GM12878 (cell line): ENCODE measurements around the gene KIRREL3. TPM values are rescaled to one million over a fixed set of nuclear protein-coding genes. Genes with fewer than 3 reads are reported as not detected.

Source experiments
- ATAC-seq: fragments of 200-7000 bp; cut with Tn5 transposase; 3 replicates; pipeline ENCODE4 v1.9.1; 2020; ENCODE audit warnings: mild to moderate bottlenecking, moderate library complexity
- BruUV-seq: library from RNA; stranded (reverse); fragments of 400-500 nt; replicated peaks from 2 replicates; lab custom pipeline; 2021; lab: Mats Ljungman, UMichigan
- CTCF ChIA-PET: fragments of 300-600 bp; sonication (Branson Sonifier 250); formaldehyde crosslinking; extraction: SDS; loops from one replicate; lab custom pipeline; 2021; ENCODE audit warnings: inconsistent platforms; lab: Yijun Ruan, JAX
- POLR2A ChIA-PET: fragments of 350-600 bp; formaldehyde crosslinking; extraction: SDS; loops from one replicate; lab custom pipeline; 2021; ENCODE audit warnings: inconsistent platforms; lab: Charles Lee
- RAD21 ChIA-PET: fragments of 300-600 bp; sonication (Branson Sonifier 250); formaldehyde crosslinking; loops from one replicate; lab custom pipeline; 2023; ENCODE audit warnings: antibody characterized with exemption; ENCODE audit not compliant: unreplicated experiment; lab: Charles Lee
- SMC1A ChIA-PET: fragments of 300-600 bp; sonication (Branson Sonifier 250); formaldehyde crosslinking; loops from one replicate; lab custom pipeline; 2023; ENCODE audit not compliant: unreplicated experiment, uncharacterized antibody; lab: Charles Lee
- DNase-seq: peaks from one replicate; pipeline ENCODE4 v3.0.0-alpha.2; 2011; ENCODE audit warnings: low read depth, low spot score
- FAIRE-seq: peaks from 3 replicates; lab custom pipeline; 2011; peaks lifted over from hg19 to GRCh38; lab: Jason Lieb, UNC
- H2AFZ ChIP-seq: 2 replicates; pipeline ENCODE4 v1.6.0; 2011; ENCODE audit warnings: low read depth, low read length, control low read depth; ENCODE audit not compliant: control insufficient read depth
- H3K27ac ChIP-seq: 2 replicates; pipeline ENCODE4 v1.5.1; 2011; ENCODE audit warnings: control low read depth; ENCODE audit not compliant: control insufficient read depth, insufficient read depth
- H3K27me3 ChIP-seq, 2 experiments: replicated peaks in 1 of 2; 2 replicates each; pipeline versions ENCODE4 v1.6.0 to v1.6.1; 2011; ENCODE audit warnings: low read length in 1 of 2; ENCODE audit not compliant: control insufficient read depth in 2 of 2, insufficient read depth in 2 of 2
- H3K36me3 ChIP-seq, 2 experiments: 2 replicates each; pipeline ENCODE4 v1.5.1; 2011; ENCODE audit warnings: low read length in 1 of 2; ENCODE audit not compliant: control insufficient read depth in 2 of 2, insufficient read depth in 2 of 2
- H3K4me1 ChIP-seq: 2 replicates; pipeline ENCODE4 v1.6.1; 2011; ENCODE audit warnings: mild to moderate bottlenecking, low read length, moderate library complexity, mixed read lengths; ENCODE audit not compliant: control insufficient read depth, insufficient read depth
- H3K4me2 ChIP-seq: 2 replicates; pipeline ENCODE4 v1.6.0; 2011; ENCODE audit warnings: control low read depth; ENCODE audit not compliant: control insufficient read depth, insufficient read depth
- H3K4me3 ChIP-seq: fragments of 200-600 bp; sonication (generic); 2 replicates; pipeline ENCODE4 v1.5.1; 2016
- H3K79me2 ChIP-seq: 2 replicates; pipeline ENCODE4 v1.6.0; 2011; ENCODE audit warnings: low read length; ENCODE audit not compliant: control insufficient read depth, insufficient read depth
- H3K9ac ChIP-seq: 2 replicates; pipeline ENCODE4 v1.8.0; 2011; ENCODE audit warnings: low read length, control low read depth, mixed read lengths; ENCODE audit not compliant: control insufficient read depth, insufficient read depth
- H3K9me3 ChIP-seq: replicated peaks from 3 replicates; pipeline ENCODE4 v1.5.1; 2011; ENCODE audit warnings: mild to moderate bottlenecking, low read length; ENCODE audit not compliant: control insufficient read depth, insufficient read depth
- H4K20me1 ChIP-seq: 2 replicates; pipeline ENCODE4 v1.6.0; 2011; ENCODE audit not compliant: control insufficient read depth, insufficient read depth
- CREM ChIP-seq: IDR thresholded peaks from 2 replicates; pipeline ENCODE4 v1.6.1; 2014; ENCODE audit warnings: antibody characterized with exemption, low read depth
- IRF3 ChIP-seq: fragments of 450-650 bp; IDR thresholded peaks from 2 replicates; pipeline ENCODE4 v1.6.1; 2014; ENCODE audit warnings: mild to moderate bottlenecking
- IRF4 ChIP-seq: IDR thresholded peaks from 2 replicates; pipeline ENCODE4 v1.6.1; 2011; ENCODE audit warnings: low read depth, low read length
- JUNB ChIP-seq: IDR thresholded peaks from 2 replicates; pipeline ENCODE4 v1.6.1; 2016; ENCODE audit warnings: antibody characterized with exemption, mild to moderate bottlenecking
- NFYA ChIP-seq: IDR thresholded peaks from 2 replicates; pipeline ENCODE4 v1.6.1; 2011; ENCODE audit warnings: low read depth, mild to moderate bottlenecking, low read length, improper control_type of control experiment, borderline replicate concordance
- NR2F1 ChIP-seq: fragments of 450-650 bp; conservative IDR thresholded peaks from 2 replicates; pipeline ENCODE4 v1.6.1; 2017; ENCODE audit warnings: mild to moderate bottlenecking
- PKNOX1 ChIP-seq: fragments of 450-650 bp; IDR thresholded peaks from 2 replicates; pipeline ENCODE4 v1.6.1; 2016; ENCODE audit warnings: mild to moderate bottlenecking
- POU2F2 ChIP-seq: IDR thresholded peaks from 3 replicates; pipeline ENCODE4 v1.6.1; 2011; ENCODE audit warnings: low read depth, mild to moderate bottlenecking, low read length, borderline replicate concordance
- RBBP5 ChIP-seq: fragments of 200-600 bp; sonication (generic); conservative IDR thresholded peaks from 2 replicates; pipeline ENCODE4 v1.6.1; 2016
- REST ChIP-seq: IDR thresholded peaks from 2 replicates; pipeline ENCODE4 v1.6.1; 2012; ENCODE audit warnings: mild to moderate bottlenecking, low read depth, low read length
- SMARCA5 ChIP-seq: fragments of 450-650 bp; IDR thresholded peaks from 2 replicates; pipeline ENCODE4 v1.6.1; 2017; ENCODE audit warnings: mild to moderate bottlenecking
- ZBTB4 ChIP-seq: fragments of 450-650 bp; formaldehyde crosslinking; IDR thresholded peaks from 2 replicates; pipeline ENCODE4 v1.4.0; 2022; ENCODE audit warnings: mild to moderate bottlenecking, moderate library complexity
- WGBS: methylation state at CpG from one replicate; pipeline ENCODE4 v1.1.6; 2016; ENCODE audit warnings: low lambda C conversion rate; ENCODE audit not compliant: insufficient replicate concordance, insufficient coverage; ENCODE audit errors: missing lambda C conversion rate; 5-methylcytosine and 5-hydroxymethylcytosine counted together
- in situ Hi-C: fragments of 300-500 bp; cut with MboI; formaldehyde crosslinking; loops from 9 replicates; pipeline ENCODE4 v1.14.3; 2018; ENCODE audit warnings: mixed read lengths
- intact Hi-C: fragments of 100-400 bp; cut with micrococcal nuclease; formaldehyde crosslinking; loops from one replicate; pipeline ENCODE4 v1.14.2; 2022; ENCODE audit not compliant: unreplicated experiment
- polyA plus RNA-seq, 11 experiments: library from polyadenylated mRNA; depleted of rRNA in 4 of 11; unstranded in 6 of 11; stranded (reverse) in 5 of 11; fragments of >200 nt; fragmentation: Nextera tagmentation in 4 of 11; fragmentation: Illumina TruSeq in 1 of 11; extraction: Ambion mirVana in 4 of 11; extraction: Trizol in 1 of 11; gene quantifications; 1 replicate in 1 of 11; 2 replicates in 10 of 11; pipeline versions ENCODE4 v1.2.1 to v1.2.3, GENCODE V29; 2011 to 2016; ENCODE audit warnings: inconsistent platforms in 2 of 11, missing spikeins in 2 of 11, low read depth in 1 of 11
- total RNA-seq, 4 experiments: library from RNA; depleted of rRNA in 3 of 4; stranded (reverse); fragments of >200 nt in 3 of 4; fragmentation: Illumina TruSeq in 1 of 4; extraction: Trizol in 1 of 4; gene quantifications; 2 replicates each; pipeline versions ENCODE4 v1.2.1 to v1.2.3, GENCODE V29; 2013 to 2021

KIRREL3 gene
- total and polyA plus RNA-seq, 10 of the 15 experiments (the other 5 are each of a cell fraction or from before 2014, with no cell fraction given), result under 0.01 TPM; not detected in 9

- H4K20me1 ChIP-seq, result no peaks in the 10 kb centered on the region
- ChIA-PET SMC1A (no interaction called here), POLR2A (no interaction called here), CTCF (interaction anchor here (0.6 to 0.7 kb wide), 3 partner anchors 15 to 37 kb away, joined by 3 read pairs; no protein-coding TSS in a partner anchor), RAD21 (no interaction called here)
- H3K27ac ChIP-seq, result no peak overlapping the region
- TF ChIP-seq SMARCA5 (no peak), RBBP5 (no peak), CREM (no peak), IRF3 (no peak), POU2F2 (no peak), PKNOX1 (no peak), IRF4 (no peak), NFYA (no peak), JUNB (no peak), ZBTB4 (CRISPR knock-in tag) (no peak), REST (no peak), NR2F1 (no peak)
- no peak overlapping the region for H2AFZ ChIP-seq
- no TSS peak for BruUV-seq
- no peaks in the 10 kb centered on the region for H3K4me1 ChIP-seq
- no peak for FAIRE-seq
- no peaks in the 10 kb centered on the region for H3K79me2 ChIP-seq
- ATAC-seq, result no peak
- WGBS, result 38% methylated on average over 20 of the region's 20 CpGs
- peaks cover 3 to 6% of the 10 kb centered on the region in 2 experiments for H3K27me3 ChIP-seq
- no peaks in the 10 kb centered on the region for H3K36me3 ChIP-seq
- no peak overlapping the region for H3K4me3 ChIP-seq
- no peak for DNase-seq
- intact Hi-C loops, result no loop called here
- no peaks in the 10 kb centered on the region for H3K9me3 ChIP-seq
- no peak overlapping the region for H3K9ac ChIP-seq
- no peak overlapping the region for H3K4me2 ChIP-seq
- in situ Hi-C loops, result no loop called here
These were observed 482.2 kb downstream of the KIRREL3 start for GRCh38 chr11:126518071-126518971.
